Natural killer cell treated with Interleukin-12 subunit alpha and Interleukin-12 subunit beta and Interleukin-15 and Interleukin-18, amount 100 ng/mL, for 72 hours (primary cell): ENCODE data around the gene RBMS1. TPM values are rescaled to one million over a fixed set of nuclear protein-coding genes. Genes with fewer than 3 reads are reported as not detected.

Source experiments
- ATAC-seq, 2 donors: fragments of 150-1000 bp; cut with Tn5 transposase in 1 of 2; sonication (Bioruptor Pico), chemical (Tn5 transposase) in 1 of 2; 2 replicates each; pipeline ENCODE4 v1.10.0; 2021
- DNase-seq: peaks from one replicate; pipeline ENCODE4 v3.0.0; 2022; ENCODE audit warnings: low spot score
- H3K27ac Mint-ChIP-seq, 2 donors: 1 replicate in 1 of 2; 2 replicates in 1 of 2; pipeline ENCODE4 v1.8.0; 2022; ENCODE audit warnings: mixed read lengths in 2 of 2, mild to moderate bottlenecking in 1 of 2, moderate library complexity in 1 of 2
- H3K27me3 Mint-ChIP-seq, 2 donors: 1 replicate in 1 of 2; 2 replicates in 1 of 2; pipeline ENCODE4 v1.8.0; 2022; ENCODE audit warnings: mixed read lengths in 2 of 2
- H3K36me3 Mint-ChIP-seq: one replicate; pipeline ENCODE4 v1.8.0; 2022; ENCODE audit warnings: mixed read lengths
- H3K4me1 Mint-ChIP-seq, 2 donors: 1 replicate in 1 of 2; 2 replicates in 1 of 2; pipeline ENCODE4 v1.8.0; 2022; ENCODE audit warnings: low read depth in 2 of 2, mixed read lengths in 2 of 2, mild to moderate bottlenecking in 1 of 2
- H3K4me3 Mint-ChIP-seq: one replicate; pipeline ENCODE4 v1.8.0; 2022; ENCODE audit warnings: mixed read lengths
- H3K9me3 Mint-ChIP-seq: 2 replicates; pipeline ENCODE4 v1.8.0; 2022; ENCODE audit warnings: mixed read lengths
- total RNA-seq, 2 donors: library from RNA; stranded (reverse); gene quantifications; one replicate each; pipeline ENCODE4 v1.2.3, GENCODE V29; 2022

RBMS1 gene
- total RNA-seq, 2 donors from 2014 or later: 59.4 to 86.1 TPM

- H3K4me1 Mint-ChIP-seq: peaks cover 4 to 26% of the 10 kb centered on the region in 2 donors
- H3K9me3 Mint-ChIP-seq: no peaks in the 10 kb centered on the region
- no peak for DNase-seq
- H3K27me3 Mint-ChIP-seq: peaks cover 27 to 28% of the 10 kb centered on the region in 2 donors
- H3K4me3 Mint-ChIP-seq: peak overlapping the region; percentile 56
- H3K27ac Mint-ChIP-seq: no peak overlapping the region
- no peaks in the 10 kb centered on the region for H3K36me3 Mint-ChIP-seq
- ATAC-seq: peak; percentile 79 to 86
Observed at GRCh38 chr2:160224060-160224459, 269.5 kb downstream of the RBMS1 start.

DNA sequence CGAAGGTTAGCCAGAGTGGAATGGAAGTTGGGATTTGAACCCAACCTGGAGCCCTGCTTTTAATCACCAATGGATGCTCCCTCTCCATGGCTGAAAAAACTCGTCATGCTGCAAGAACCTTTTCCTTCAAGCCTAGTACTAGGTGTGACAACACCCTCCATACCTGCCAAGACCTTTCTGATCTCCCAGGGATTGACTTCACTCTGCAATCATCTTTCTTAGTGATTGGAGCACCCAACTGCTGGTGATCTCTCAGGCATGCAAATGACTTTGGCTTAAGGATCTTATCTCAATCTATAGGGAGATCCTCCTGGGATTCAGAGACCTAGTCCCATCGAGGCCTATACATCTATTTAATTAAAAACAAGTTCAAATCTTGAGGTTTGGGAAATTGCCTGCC is 270.0 kb downstream of the RBMS1 start:
- Mint-ChIP-seq H3K27me3 (peaks cover 27 to 28% of the 10 kb centered on the region in 2 donors), H3K9me3 (no peaks in the 10 kb centered on the region), H3K27ac (no peak overlapping the region), H3K36me3 (no peaks in the 10 kb centered on the region), H3K4me1 (peaks cover 4 to 26% of the 10 kb centered on the region in 2 donors), H3K4me3 (peak overlapping the region; percentile 56)
- no peak for DNase-seq
- ATAC-seq: no peak

DNA sequence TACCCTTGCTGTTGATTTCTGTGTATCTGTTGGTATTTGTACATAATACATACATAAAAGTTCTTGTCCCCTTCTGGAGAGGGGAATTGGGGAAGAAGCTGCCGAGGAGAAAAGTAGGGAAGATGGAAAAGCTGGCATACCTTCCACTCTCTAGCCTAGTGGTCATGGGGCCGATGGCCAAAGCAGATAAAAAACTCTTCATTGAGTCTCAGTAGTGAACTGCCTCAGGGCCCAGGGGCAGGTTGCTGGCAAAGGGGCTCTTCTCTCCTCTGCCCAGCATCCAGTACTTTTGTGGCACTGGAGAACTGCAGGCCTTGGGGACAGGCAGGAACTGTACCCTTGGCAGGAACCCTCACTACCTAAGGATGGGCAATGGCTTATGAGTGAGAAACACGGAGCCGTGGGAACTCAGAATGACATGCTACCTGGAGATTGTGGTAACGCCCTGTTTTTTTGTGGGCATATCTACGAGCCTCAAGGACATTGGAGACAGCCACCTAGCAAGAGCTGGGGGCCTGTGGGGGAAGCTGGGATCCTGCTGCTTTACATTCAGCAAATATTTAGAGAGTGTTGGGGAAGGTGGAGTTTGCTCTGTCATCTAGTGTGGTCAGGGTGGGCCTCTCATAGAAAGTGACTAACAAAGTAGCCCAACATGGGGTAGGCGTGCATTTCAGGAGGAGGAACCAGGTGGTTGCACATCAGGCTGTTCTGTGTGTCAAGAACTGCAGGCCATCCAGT is 270.9 kb downstream of the RBMS1 start:
- no peaks in the 10 kb centered on the region for H3K9me3 Mint-ChIP-seq
- ATAC-seq (no peak), DNase-seq (no peak)
- no peaks in the 10 kb centered on the region for H3K36me3 Mint-ChIP-seq
- no peak overlapping the region for H3K4me3 Mint-ChIP-seq
- peaks cover 30 to 31% of the 10 kb centered on the region in 2 donors for H3K27me3 Mint-ChIP-seq
- H3K27ac Mint-ChIP-seq: no peak overlapping the region
- peaks cover 4 to 26% of the 10 kb centered on the region in 2 donors for H3K4me1 Mint-ChIP-seq
